H9 (cell line): ENCODE data around the gene RGS5. TPM values are rescaled to one million over a fixed set of nuclear protein-coding genes. Genes with fewer than 3 reads are reported as not detected.

Experiments
- DNase-seq: peaks from one replicate; pipeline ENCODE4 v3.0.0-alpha.2; 2017
- H2AFZ ChIP-seq: one replicate; pipeline ENCODE4 v1.6.1; 2013; ENCODE audit warnings: mild to moderate bottlenecking, low read length, control low read depth, moderate library complexity
- H2AK5ac ChIP-seq: 2 replicates; pipeline ENCODE4 v1.6.1; 2013; ENCODE audit warnings: low read length, control low read depth, mixed read lengths; ENCODE audit not compliant: insufficient read length
- H2BK120ac ChIP-seq: one replicate; pipeline ENCODE4 v1.6.1; 2013; ENCODE audit warnings: low read depth, mild to moderate bottlenecking, low read length, control low read depth, inconsistent platforms; ENCODE audit not compliant: poor library complexity, severe bottlenecking
- H2BK12ac ChIP-seq: 2 replicates; pipeline ENCODE4 v1.6.1; 2013; ENCODE audit warnings: low read length, control low read depth, mixed read lengths, low read depth; ENCODE audit not compliant: insufficient read length
- H2BK15ac ChIP-seq: 2 replicates; pipeline ENCODE4 v1.6.1; 2013; ENCODE audit warnings: low read depth, low read length, control low read depth
- H2BK20ac ChIP-seq: one replicate; pipeline ENCODE4 v1.6.1; 2013; ENCODE audit warnings: low read depth, mild to moderate bottlenecking, low read length, control low read depth, inconsistent platforms; ENCODE audit not compliant: poor library complexity, severe bottlenecking
- H2BK5ac ChIP-seq: 2 replicates; pipeline ENCODE4 v1.6.1; 2013; ENCODE audit warnings: low read length, control low read depth, mixed read lengths; ENCODE audit not compliant: insufficient read length
- H3K14ac ChIP-seq: 2 replicates; pipeline ENCODE4 v1.6.1; 2013; ENCODE audit warnings: low read length, control low read depth; ENCODE audit not compliant: insufficient read depth
- H3K18ac ChIP-seq: 2 replicates; pipeline ENCODE4 v1.6.1; 2013; ENCODE audit warnings: low read depth, mild to moderate bottlenecking, mixed read lengths, low read length, control low read depth; ENCODE audit not compliant: insufficient read length
- H3K23ac ChIP-seq: 2 replicates; pipeline ENCODE4 v1.6.1; 2013; ENCODE audit warnings: low read length, control low read depth, mixed read lengths, low read depth; ENCODE audit not compliant: insufficient read length
- H3K23me2 ChIP-seq: 2 replicates; pipeline ENCODE4 v1.6.1; 2013; ENCODE audit warnings: low read depth, mild to moderate bottlenecking, mixed read lengths, low read length, control low read depth; ENCODE audit not compliant: insufficient read length, poor library complexity, severe bottlenecking
- H3K27ac ChIP-seq: 2 replicates; pipeline ENCODE4 v1.5.1; 2013; ENCODE audit warnings: low read length, control low read depth, mixed read lengths, low read depth; ENCODE audit not compliant: insufficient read length
- H3K27me3 ChIP-seq: 2 replicates; pipeline ENCODE4 v1.6.1; 2013; ENCODE audit warnings: low read length, control low read depth, inconsistent platforms; ENCODE audit not compliant: insufficient read depth
- H3K4ac ChIP-seq: 2 replicates; pipeline ENCODE4 v1.6.1; 2013; ENCODE audit warnings: low read depth, mild to moderate bottlenecking, control low read depth, inconsistent platforms, low read length, moderate library complexity
- H3K4me1 ChIP-seq: 2 replicates; pipeline ENCODE4 v1.6.1; 2013; ENCODE audit warnings: low read length, control low read depth, inconsistent platforms; ENCODE audit not compliant: insufficient read depth
- H3K4me2 ChIP-seq: 2 replicates; pipeline ENCODE4 v1.6.1; 2013; ENCODE audit warnings: low read length, control low read depth, mixed read lengths; ENCODE audit not compliant: insufficient read length, insufficient read depth
- H3K56ac ChIP-seq: 2 replicates; pipeline ENCODE4 v1.6.1; 2013; ENCODE audit warnings: low read depth, mild to moderate bottlenecking, mixed read lengths, low read length, control low read depth; ENCODE audit not compliant: insufficient read length
- H3K79me1 ChIP-seq: 2 replicates; pipeline ENCODE4 v1.6.1; 2013; ENCODE audit warnings: low read depth, mild to moderate bottlenecking, moderate library complexity, low read length, control low read depth, inconsistent platforms; ENCODE audit not compliant: insufficient read depth, poor library complexity, severe bottlenecking
- H3K79me2 ChIP-seq: 2 replicates; pipeline ENCODE4 v1.6.1; 2013; ENCODE audit warnings: low read length, control low read depth, inconsistent platforms; ENCODE audit not compliant: insufficient read depth
- H3K9ac ChIP-seq: 2 replicates; pipeline ENCODE4 v1.6.1; 2013; ENCODE audit warnings: low read length, control low read depth, mixed read lengths; ENCODE audit not compliant: insufficient read length; ENCODE audit errors: extremely low read depth
- H3K9me3 ChIP-seq: one replicate; pipeline ENCODE4 v1.6.1; 2013; ENCODE audit warnings: low read depth, low read length, inconsistent platforms; ENCODE audit not compliant: control insufficient read depth
- H3T11ph ChIP-seq: one replicate; pipeline ENCODE4 v1.6.1; 2013; ENCODE audit warnings: mild to moderate bottlenecking, low read length, control low read depth, inconsistent platforms
- H4K20me1 ChIP-seq: one replicate; pipeline ENCODE4 v1.6.1; 2013; ENCODE audit not compliant: control insufficient read depth, insufficient read length, insufficient read depth
- H4K5ac ChIP-seq: 2 replicates; pipeline ENCODE4 v1.6.1; 2013; ENCODE audit warnings: low read depth, mild to moderate bottlenecking, mixed read lengths, low read length, control low read depth; ENCODE audit not compliant: insufficient read length
- H4K8ac ChIP-seq: replicated peaks from 2 replicates; pipeline ENCODE4 v1.6.1; 2013; ENCODE audit warnings: low read length, control low read depth, mixed read lengths, low read depth; ENCODE audit not compliant: insufficient read length
- H4K91ac ChIP-seq: 2 replicates; pipeline ENCODE4 v1.6.1; 2013; ENCODE audit warnings: low read depth, mild to moderate bottlenecking, moderate library complexity, mixed read lengths, low read length, control low read depth; ENCODE audit not compliant: insufficient read length
- H3K27ac Mint-ChIP-seq, 3 experiments: 2 replicates in 2 of 3; 3 replicates in 1 of 3; pipeline ENCODE4 v1.8.0; 2020 to 2021; ENCODE audit warnings: mixed read lengths in 3 of 3, mild to moderate bottlenecking in 1 of 3, moderate library complexity in 1 of 3
- H3K27me3 Mint-ChIP-seq: 2 replicates; pipeline ENCODE4 v1.8.0; 2021; ENCODE audit warnings: low read depth, mild to moderate bottlenecking, moderate library complexity, mixed read lengths
- H3K36me3 Mint-ChIP-seq, 3 experiments: 2 replicates in 2 of 3; 3 replicates in 1 of 3; pipeline ENCODE4 v1.8.0; 2020 to 2021; ENCODE audit warnings: low read depth in 3 of 3, mixed read lengths in 3 of 3; ENCODE audit not compliant: insufficient read depth in 1 of 3
- H3K4me1 Mint-ChIP-seq, 2 experiments: 2 replicates each; pipeline ENCODE4 v1.8.0; 2020; ENCODE audit warnings: mixed read lengths in 2 of 2
- H3K4me3 Mint-ChIP-seq, 2 experiments: 2 replicates in 1 of 2; 3 replicates in 1 of 2; pipeline ENCODE4 v1.8.0; 2020 to 2021; ENCODE audit warnings: mild to moderate bottlenecking in 2 of 2, mixed read lengths in 2 of 2, moderate library complexity in 1 of 2
- H3K9me3 Mint-ChIP-seq, 2 experiments: 2 replicates in 1 of 2; 3 replicates in 1 of 2; pipeline ENCODE4 v1.8.0; 2020; ENCODE audit warnings: mild to moderate bottlenecking in 2 of 2, mixed read lengths in 2 of 2, moderate library complexity in 1 of 2
- WGBS: extraction: QIAGEN DNeasy Blood & Tissue Kit; methylation state at CpG from one replicate; pipeline ENCODE4 v1.1.7; 2013; ENCODE audit warnings: missing lambda C conversion rate, low lambda C conversion rate, mixed read lengths; ENCODE audit not compliant: insufficient read length; ENCODE audit errors: extremely low coverage; 5-methylcytosine and 5-hydroxymethylcytosine counted together
- total RNA-seq: library from RNA; stranded (reverse); gene quantifications from 2 replicates; pipeline ENCODE4 v1.2.1, GENCODE V29; 2021
- TF ChIP-seq, protein P1 (sequence below): fragments of 200-600 bp; sonication (generic); conservative IDR thresholded peaks from 3 replicates; pipeline ENCODE4 v1.8.0; 2021; ENCODE audit warnings: antibody characterized with exemption, mild to moderate bottlenecking

Gene RGS5
- total RNA-seq, 1 experiment from 2014 or later = 30.1 TPM

DNA sequence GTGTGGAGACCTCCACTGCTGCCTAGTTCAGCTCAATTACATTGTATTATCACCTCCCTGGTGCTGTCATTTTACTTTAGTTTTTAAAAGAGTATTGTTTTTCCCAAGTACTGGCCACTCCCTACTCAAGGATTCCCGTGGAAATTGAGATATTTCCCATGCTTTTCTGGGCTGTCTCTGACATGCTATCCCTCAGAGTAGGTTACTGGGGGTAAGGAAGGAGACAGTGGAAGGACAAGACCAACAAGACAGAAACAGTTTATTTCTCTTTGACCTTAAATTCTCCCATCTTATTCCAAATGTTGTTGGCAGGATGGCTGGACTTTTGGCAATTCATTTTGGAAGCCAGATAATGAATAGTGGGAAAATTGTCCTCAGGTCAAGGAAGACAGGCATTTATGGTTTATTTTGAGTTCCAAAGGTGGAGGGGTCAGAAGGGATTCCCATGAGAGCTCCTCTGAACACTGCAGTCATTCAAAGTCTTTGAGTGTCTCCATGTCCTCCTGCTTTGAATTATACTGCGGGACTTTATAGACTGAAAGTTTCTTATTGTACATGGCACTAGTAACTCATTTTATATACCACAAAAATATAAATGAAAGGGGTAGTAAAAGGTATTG, 20.3 kb downstream of the RGS5 start:
- no peak overlapping the region for H3T11ph ChIP-seq
- H2BK5ac ChIP-seq = no peak overlapping the region
- WGBS = no CpG with 5 or more reads among the region's 2 CpGs
- H2BK12ac ChIP-seq = no peak overlapping the region
- no peaks in the 10 kb centered on the region for H3K9me3 Mint-ChIP-seq
- H3K27me3 ChIP-seq = no peaks in the 10 kb centered on the region
- H2BK120ac ChIP-seq = no peak overlapping the region
- H3K4me1 ChIP-seq = no peaks in the 10 kb centered on the region
- no peak overlapping the region for H3K4me3 Mint-ChIP-seq
- DNase-seq = no peak
- no peak overlapping the region for H3K27ac ChIP-seq
- no peaks in the 10 kb centered on the region for H3K4me1 Mint-ChIP-seq
- H3K14ac ChIP-seq = no peak overlapping the region
- H3K23ac ChIP-seq = no peak overlapping the region
- H2BK20ac ChIP-seq = no peak overlapping the region
- no peak overlapping the region for H2BK15ac ChIP-seq
- no peaks in the 10 kb centered on the region for H3K79me2 ChIP-seq
- H4K91ac ChIP-seq = no peak overlapping the region
- no peak overlapping the region for H3K4me2 ChIP-seq
- H3K56ac ChIP-seq = no peak overlapping the region
- no peak overlapping the region for H2AK5ac ChIP-seq
- TF ChIP-seq, protein P1, sequence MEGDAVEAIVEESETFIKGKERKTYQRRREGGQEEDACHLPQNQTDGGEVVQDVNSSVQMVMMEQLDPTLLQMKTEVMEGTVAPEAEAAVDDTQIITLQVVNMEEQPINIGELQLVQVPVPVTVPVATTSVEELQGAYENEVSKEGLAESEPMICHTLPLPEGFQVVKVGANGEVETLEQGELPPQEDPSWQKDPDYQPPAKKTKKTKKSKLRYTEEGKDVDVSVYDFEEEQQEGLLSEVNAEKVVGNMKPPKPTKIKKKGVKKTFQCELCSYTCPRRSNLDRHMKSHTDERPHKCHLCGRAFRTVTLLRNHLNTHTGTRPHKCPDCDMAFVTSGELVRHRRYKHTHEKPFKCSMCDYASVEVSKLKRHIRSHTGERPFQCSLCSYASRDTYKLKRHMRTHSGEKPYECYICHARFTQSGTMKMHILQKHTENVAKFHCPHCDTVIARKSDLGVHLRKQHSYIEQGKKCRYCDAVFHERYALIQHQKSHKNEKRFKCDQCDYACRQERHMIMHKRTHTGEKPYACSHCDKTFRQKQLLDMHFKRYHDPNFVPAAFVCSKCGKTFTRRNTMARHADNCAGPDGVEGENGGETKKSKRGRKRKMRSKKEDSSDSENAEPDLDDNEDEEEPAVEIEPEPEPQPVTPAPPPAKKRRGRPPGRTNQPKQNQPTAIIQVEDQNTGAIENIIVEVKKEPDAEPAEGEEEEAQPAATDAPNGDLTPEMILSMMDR = no peak
- H2AFZ ChIP-seq = no peak overlapping the region
- H3K4ac ChIP-seq = no peak overlapping the region
- no peaks in the 10 kb centered on the region for H3K9me3 ChIP-seq
- no peaks in the 10 kb centered on the region for H3K23me2 ChIP-seq
- H4K5ac ChIP-seq = no peak overlapping the region
- no peak overlapping the region for H3K9ac ChIP-seq
- H3K36me3 Mint-ChIP-seq = no peaks in the 10 kb centered on the region
- H3K18ac ChIP-seq = no peak overlapping the region
- no peaks in the 10 kb centered on the region for H3K27me3 Mint-ChIP-seq
- no peak overlapping the region for H4K8ac ChIP-seq
- H4K20me1 ChIP-seq = no peaks in the 10 kb centered on the region
- no peak overlapping the region for H3K27ac Mint-ChIP-seq
- H3K79me1 ChIP-seq = no peaks in the 10 kb centered on the region
